HS-5 (cell line): ENCODE measurements around the gene CD163.
"Not testable (repeated sequence)": the region's sequence is repeated elsewhere in the genome, so short reads cannot be mapped to it uniquely, and the experiment has no call there.

ENCODE experiments used
- DNase-seq: peaks from one replicate; pipeline ENCODE4 v3.0.0-alpha.2; 2012; ENCODE audit warnings: low read depth

The CD163 gene

GRCh38 chr12:7503686-7504415 is at the start of gene CD163:
TSS of gene CD163 (minus strand) at chr12:7503777. CDS start at chr12:7503690, 87 bp downstream.
- DNase-seq: no peak

- DNase-seq: no peak
These were observed 39.2 kb upstream of the CD163 start for GRCh38 chr12:7542813-7543212.

GRCh38 chr12:7542046-7542445 is 38.5 kb upstream of the CD163 start:
- no peak for DNase-seq

GRCh38 chr12:7514416-7514815 is 10.8 kb upstream of the CD163 start:
- no peak for DNase-seq

GRCh38 chr12:7512553-7512952 is 9.0 kb upstream of the CD163 start:
- DNase-seq: peak; percentile 93

GRCh38 chr12:7509793-7510470 is 6.4 kb upstream of the CD163 start:
- DNase-seq: not testable (repeated sequence)

- no peak for DNase-seq
These were observed 965 bp downstream of the CD163 start for GRCh38 chr12:7502612-7503011.

GRCh38 chr12:7501031-7501588 is 2.5 kb downstream of the CD163 start:
- peak; percentile 41 for DNase-seq

- no peak for DNase-seq
These were observed 3.9 kb downstream of the CD163 start for GRCh38 chr12:7499636-7500035.

- DNase-seq: peak; percentile 84
These were observed 4.8 kb downstream of the CD163 start for GRCh38 chr12:7498809-7499208.

GRCh38 chr12:7497661-7498060 is 5.9 kb downstream of the CD163 start:
- no peak for DNase-seq

- DNase-seq: no peak
These were observed 7.1 kb downstream of the CD163 start for GRCh38 chr12:7496451-7496850.

GRCh38 chr12:7495136-7495535 is 8.4 kb downstream of the CD163 start:
- no peak for DNase-seq

GRCh38 chr12:7493006-7493405 is 10.6 kb downstream of the CD163 start:
- no peak for DNase-seq

- no peak for DNase-seq
These were observed 17.1 kb downstream of the CD163 start for GRCh38 chr12:7486512-7486911.

- no peak for DNase-seq
These were observed 18.5 kb downstream of the CD163 start for GRCh38 chr12:7485095-7485494.

GRCh38 chr12:7483343-7483742 is 20.2 kb downstream of the CD163 start:
- no peak for DNase-seq

- no peak for DNase-seq
These were observed 23.8 kb downstream of the CD163 start for GRCh38 chr12:7479771-7480170.

- no peak for DNase-seq
These were observed 31.5 kb downstream of the CD163 start for GRCh38 chr12:7472060-7472459.

GRCh38 chr12:7460375-7461259 is 43.0 kb downstream of the CD163 start:
- DNase-seq: peak; percentile 36

GRCh38 chr12:7459973-7460372 is 43.6 kb downstream of the CD163 start:
- no peak for DNase-seq

GRCh38 chr12:7451756-7452155 is 51.8 kb downstream of the CD163 start:
- no peak for DNase-seq
